Ovary (tissue), 9 donors: ENCODE results near the gene KRT86. TPM values are rescaled to one million over a fixed set of nuclear protein-coding genes. Genes with fewer than 3 reads are reported as not detected.

Source experiments
- DNase-seq, 5 donors: peaks; one replicate each; pipeline ENCODE4 v3.0.0-alpha.2; 2019 to 2020
- H3K27ac ChIP-seq, 2 donors: fragments of 200-600 bp; one replicate each; pipeline versions ENCODE4 v1.5.1 to v1.8.0; 2019 to 2022
- H3K27me3 ChIP-seq: fragments of 200-600 bp; one replicate; pipeline ENCODE4 v1.8.0; 2022
- H3K36me3 ChIP-seq: fragments of 200-600 bp; sonication (generic); one replicate; pipeline ENCODE4 v1.5.1; 2019
- H3K4me1 ChIP-seq: one replicate; pipeline ENCODE4 v1.8.1; 2013; ENCODE audit warnings: mild to moderate bottlenecking, moderate library complexity; ENCODE audit not compliant: insufficient read depth
- H3K4me3 ChIP-seq: fragments of 200-600 bp; sonication (generic); one replicate; pipeline ENCODE4 v1.5.1; 2017
- H3K9me3 ChIP-seq, 2 donors: fragments of 200-600 bp in 1 of 2; sonication (generic) in 1 of 2; one replicate each; pipeline versions ENCODE4 v1.5.1 to v1.8.1; 2013 to 2019; ENCODE audit warnings: mild to moderate bottlenecking in 1 of 2, moderate library complexity in 1 of 2
- EP300 ChIP-seq: sonication (generic); formaldehyde crosslinking; IDR thresholded peaks from one replicate; pipeline ENCODE4 v1.6.1; 2017; ENCODE audit warnings: antibody characterized with exemption
- POLR2A ChIP-seq: fragments of 450-650 bp; IDR thresholded peaks from one replicate; pipeline ENCODE4 v1.6.1; 2017; ENCODE audit warnings: antibody characterized with exemption, mild to moderate bottlenecking, moderate library complexity
- WGBS, 3 donors: extraction: QIAGEN DNeasy Blood & Tissue Kit in 1 of 3; methylation state at CpG; one replicate each; pipeline versions ENCODE4 v1.1.5 to v1.1.7; 2013 to 2017; 5-methylcytosine and 5-hydroxymethylcytosine counted together
- intact Hi-C, 4 donors: fragments of 100-400 bp; cut with DNase I; formaldehyde crosslinking; loops; one replicate each; pipeline versions ENCODE4 v1.11.0 to v1.15.1; 2022 to 2023
- polyA plus RNA-seq, 2 donors: library from polyadenylated mRNA; stranded (reverse); fragments of 200-250 nt in 1 of 2; fragments of 350-450 nt in 1 of 2; fragmentation: Illumina TruSeq in 1 of 2; extraction: RNeasy Lipid Tissue Mini Kit (QIAGEN cat#74804) in 1 of 2; gene quantifications; one replicate each; pipeline ENCODE4 v1.2.3, GENCODE V29; 2013 to 2014
- total RNA-seq, 7 donors: library from RNA; depleted of rRNA in 2 of 7; stranded (reverse); fragments of >200 nt in 2 of 7; fragmentation: NEBNext Ultra II Directional in 3 of 7; extraction: Animal tissue kit (Norgen Biotek cat#: 25700) in 3 of 7; gene quantifications; one replicate each; pipeline versions ENCODE4 v1.1.0 to v1.2.4, GENCODE V29; 2016 to 2023
- TF ChIP-seq, protein P1 (sequence below), 3 donors: fragments of 450-650 bp in 2 of 3; fragments of 200-600 bp in 1 of 3; IDR thresholded peaks; one replicate each; pipeline versions ENCODE4 v1.5.1 to v1.8.0; 2016 to 2022; ENCODE audit warnings: antibody characterized with exemption in 3 of 3, mild to moderate bottlenecking in 1 of 3
- donor health status: DM: no; HTN: no; CAD: no; lungs with moderate emphysema.
- donor health status: DM: no; HTN: no; CAD: no.
- donor health status: Bipolar disorder and iron deficiency.
- donor health status: DM: yes; HTN: yes; CAD: no.
- donor health status: DM: no; HTN: no; CAD: no.
- donor health status: DM: yes; HTN: yes; CAD: no.

KRT86 gene
- total and polyA plus RNA-seq, 9 donors, result 0.69 TPM; not detected in 8

DNA sequence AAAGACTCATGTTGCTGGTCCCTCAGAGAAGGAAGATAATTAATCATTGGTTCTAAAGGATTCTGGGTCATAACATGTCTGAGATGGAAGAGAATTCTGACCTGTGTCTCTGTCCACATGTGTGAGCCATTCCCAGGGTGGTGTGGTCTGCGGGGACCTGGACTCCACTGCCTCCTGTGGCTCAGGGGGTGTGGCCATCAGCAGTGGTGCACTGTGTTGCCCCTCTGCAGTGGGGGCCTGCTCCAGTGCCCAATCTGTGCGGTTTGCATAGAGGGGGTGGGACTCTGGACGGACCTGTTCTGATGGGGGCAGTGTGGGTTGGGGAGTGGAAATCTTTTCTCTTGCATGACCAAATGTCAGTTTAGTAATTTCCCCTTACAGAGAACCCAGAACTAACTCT, 79.3 kb downstream of the KRT86 start:
- WGBS, 3 donors, result 61 to 78% (median 70%) methylated on average over 3 of the region's 3 CpGs
- TF ChIP-seq POLR2A, result no peak
- TF ChIP-seq, protein P1, sequence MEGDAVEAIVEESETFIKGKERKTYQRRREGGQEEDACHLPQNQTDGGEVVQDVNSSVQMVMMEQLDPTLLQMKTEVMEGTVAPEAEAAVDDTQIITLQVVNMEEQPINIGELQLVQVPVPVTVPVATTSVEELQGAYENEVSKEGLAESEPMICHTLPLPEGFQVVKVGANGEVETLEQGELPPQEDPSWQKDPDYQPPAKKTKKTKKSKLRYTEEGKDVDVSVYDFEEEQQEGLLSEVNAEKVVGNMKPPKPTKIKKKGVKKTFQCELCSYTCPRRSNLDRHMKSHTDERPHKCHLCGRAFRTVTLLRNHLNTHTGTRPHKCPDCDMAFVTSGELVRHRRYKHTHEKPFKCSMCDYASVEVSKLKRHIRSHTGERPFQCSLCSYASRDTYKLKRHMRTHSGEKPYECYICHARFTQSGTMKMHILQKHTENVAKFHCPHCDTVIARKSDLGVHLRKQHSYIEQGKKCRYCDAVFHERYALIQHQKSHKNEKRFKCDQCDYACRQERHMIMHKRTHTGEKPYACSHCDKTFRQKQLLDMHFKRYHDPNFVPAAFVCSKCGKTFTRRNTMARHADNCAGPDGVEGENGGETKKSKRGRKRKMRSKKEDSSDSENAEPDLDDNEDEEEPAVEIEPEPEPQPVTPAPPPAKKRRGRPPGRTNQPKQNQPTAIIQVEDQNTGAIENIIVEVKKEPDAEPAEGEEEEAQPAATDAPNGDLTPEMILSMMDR (IDR thresholded peaks at IDR 0.05), result no peak
- no peak for TF ChIP-seq EP300
- no peak overlapping the region for H3K27ac ChIP-seq
- no peak for DNase-seq
- H3K4me1 ChIP-seq, result no peaks in the 10 kb centered on the region
- no peak overlapping the region for H3K4me3 ChIP-seq
- no peaks in the 10 kb centered on the region for H3K27me3 ChIP-seq
- no peaks in the 10 kb centered on the region for H3K36me3 ChIP-seq
- intact Hi-C loops, result no loop called here
- H3K9me3 ChIP-seq, result no peaks in the 10 kb centered on the region

- TF ChIP-seq, protein P1 (IDR thresholded peaks at IDR 0.05), result no peak
- TF ChIP-seq EP300 (no peak), POLR2A (no peak)
- Histone ChIP-seq H3K27me3 (no peaks in the 10 kb centered on the region), H3K27ac (no peak overlapping the region), H3K36me3 (no peaks in the 10 kb centered on the region), H3K9me3 (no peaks in the 10 kb centered on the region), H3K4me1 (no peaks in the 10 kb centered on the region), H3K4me3 (no peak overlapping the region)
- intact Hi-C loops, result no loop called here
- WGBS, 3 donors, result 13 to 22% (median 13%) methylated on average over 5 of the region's 5 CpGs
- DNase-seq, result no peak
Measured at GRCh38 chr12:52354200-52354599, 79.8 kb downstream of the KRT86 start.

GRCh38 chr12:52355176-52355575, 80.7 kb downstream of the KRT86 start:
- H3K4me3 ChIP-seq, result no peak overlapping the region
- H3K36me3 ChIP-seq, result no peaks in the 10 kb centered on the region
- no peaks in the 10 kb centered on the region for H3K9me3 ChIP-seq
- TF ChIP-seq, protein P1 (IDR thresholded peaks at IDR 0.05), result no peak
- TF ChIP-seq POLR2A (no peak), EP300 (no peak)
- intact Hi-C loops, result no loop called here
- no peak overlapping the region for H3K27ac ChIP-seq
- no peaks in the 10 kb centered on the region for H3K4me1 ChIP-seq
- 82 to 90% (median 84%) methylated on average over 8 of the region's 8 CpGs for WGBS, 3 donors
- H3K27me3 ChIP-seq, result no peaks in the 10 kb centered on the region
- no peak for DNase-seq

GRCh38 chr12:52356031-52356761, 81.8 kb downstream of the KRT86 start:
- no peak overlapping the region for H3K27ac ChIP-seq
- no peak overlapping the region for H3K4me3 ChIP-seq
- H3K36me3 ChIP-seq, result no peaks in the 10 kb centered on the region
- intact Hi-C loops, result no loop called here
- TF ChIP-seq POLR2A (no peak), EP300 (no peak)
- TF ChIP-seq, protein P1 (IDR thresholded peaks at IDR 0.05), result no peak
- H3K4me1 ChIP-seq, result no peaks in the 10 kb centered on the region
- no peak for DNase-seq
- no peaks in the 10 kb centered on the region for H3K9me3 ChIP-seq
- no peaks in the 10 kb centered on the region for H3K27me3 ChIP-seq
- WGBS, 3 donors, result 91 to 93% (median 93%) methylated on average over 56 of the region's 56 CpGs
